HG02610 (cell line): ENCODE data around the gene TANC1.

Experiments used
- ATAC-seq: cut with Tn5 transposase; IDR thresholded peaks from one replicate; pipeline ENCODE4 v1.9.1; 2021; ENCODE audit warnings: mild to moderate bottlenecking, moderate library complexity; ENCODE audit not compliant: unreplicated experiment

Gene TANC1

DNA sequence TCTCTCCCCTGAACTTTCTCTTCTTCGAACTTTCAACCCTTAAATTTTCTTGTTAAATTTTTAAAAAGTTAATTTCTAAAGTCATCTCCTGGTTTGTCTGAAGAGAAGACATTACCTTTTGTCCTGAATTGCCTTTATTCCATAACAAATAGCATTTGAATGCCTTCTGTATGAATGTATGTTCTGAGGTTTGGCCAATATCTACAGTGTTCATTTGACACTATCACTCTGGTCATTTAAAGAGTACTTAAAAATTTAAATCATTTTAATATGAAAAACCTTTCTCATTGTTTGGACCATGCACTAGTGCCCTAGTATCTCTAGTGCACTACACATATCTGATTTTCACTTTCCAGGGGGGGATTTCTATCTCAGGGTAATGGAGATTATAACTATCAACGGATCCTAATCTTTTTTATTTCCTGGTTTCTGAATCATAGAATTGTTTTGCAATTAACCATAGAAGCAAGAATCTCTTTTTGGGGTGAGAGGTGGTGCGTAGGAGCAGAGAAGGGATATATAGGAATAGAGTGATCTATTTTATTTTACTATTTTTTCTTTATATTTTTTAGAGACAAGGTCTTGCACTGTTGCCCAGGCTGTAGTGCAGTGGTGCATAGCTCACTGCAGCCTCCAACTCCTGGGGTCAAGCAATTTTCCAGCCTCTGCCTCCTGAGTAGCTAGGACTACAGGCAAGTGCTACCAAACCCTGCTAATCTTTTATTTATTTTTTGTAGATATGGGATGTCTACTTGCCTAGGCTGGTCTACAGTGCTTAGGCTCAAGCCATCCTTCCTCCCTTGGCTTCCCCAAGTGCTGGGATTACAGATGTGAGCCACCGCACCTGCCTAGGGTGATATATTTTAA, 25.5 kb downstream of the TANC1 start:
- no peak for ATAC-seq

DNA sequence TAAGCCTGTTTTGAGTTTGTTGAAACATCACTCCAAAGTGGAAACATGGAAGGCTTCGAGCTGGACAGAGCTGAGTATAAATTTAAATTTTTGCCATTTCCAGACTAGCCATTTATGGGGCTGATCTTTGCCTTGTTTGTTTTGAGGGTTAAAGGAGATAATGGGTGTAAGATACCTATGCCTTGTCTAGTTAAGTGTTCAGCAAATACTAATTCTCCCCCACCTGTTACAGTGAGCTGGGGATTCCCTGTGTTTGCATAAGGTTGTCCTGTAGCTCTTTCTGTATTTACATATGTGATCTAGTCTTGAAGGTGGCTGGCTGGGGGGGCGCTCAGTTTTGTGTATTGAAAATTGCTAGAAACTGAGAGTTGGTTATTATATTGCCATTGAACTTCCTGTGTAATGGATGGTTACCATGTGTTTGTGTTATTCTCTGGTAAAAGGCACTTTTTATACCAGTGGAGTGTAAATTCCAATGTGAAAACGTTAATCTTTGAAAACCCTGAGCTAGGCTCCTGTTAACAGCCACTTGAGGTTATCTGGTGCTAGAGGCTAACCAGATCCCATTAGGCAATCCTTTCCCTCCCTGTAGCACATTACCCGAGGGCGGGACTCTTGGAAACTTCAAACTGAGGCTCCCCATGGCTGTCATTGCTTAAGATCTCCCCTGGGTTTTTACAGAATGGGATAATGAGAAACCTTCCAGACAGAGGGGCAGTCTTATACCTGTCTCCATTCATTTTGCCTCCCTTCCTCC, 26.7 kb downstream of the TANC1 start:
- no peak for ATAC-seq

DNA sequence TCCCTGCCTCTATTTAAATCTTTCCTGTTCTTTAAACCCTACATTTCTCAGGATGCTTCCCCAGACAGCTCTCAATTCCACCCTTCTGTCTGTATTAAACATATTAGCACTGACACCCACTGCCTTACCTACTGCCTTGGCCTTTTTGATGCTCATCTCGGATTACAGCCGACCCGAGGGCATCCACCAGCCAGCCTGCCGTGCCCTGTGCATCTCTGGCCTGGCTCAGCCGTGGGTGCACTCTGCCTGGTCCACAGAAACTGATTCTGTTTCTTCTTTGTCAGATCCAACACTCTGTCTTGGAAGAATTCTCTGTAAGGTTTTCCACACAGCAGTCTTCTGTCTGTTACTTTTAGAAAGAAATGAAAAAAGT, 27.2 kb downstream of the TANC1 start:
- ATAC-seq: no peak

DNA sequence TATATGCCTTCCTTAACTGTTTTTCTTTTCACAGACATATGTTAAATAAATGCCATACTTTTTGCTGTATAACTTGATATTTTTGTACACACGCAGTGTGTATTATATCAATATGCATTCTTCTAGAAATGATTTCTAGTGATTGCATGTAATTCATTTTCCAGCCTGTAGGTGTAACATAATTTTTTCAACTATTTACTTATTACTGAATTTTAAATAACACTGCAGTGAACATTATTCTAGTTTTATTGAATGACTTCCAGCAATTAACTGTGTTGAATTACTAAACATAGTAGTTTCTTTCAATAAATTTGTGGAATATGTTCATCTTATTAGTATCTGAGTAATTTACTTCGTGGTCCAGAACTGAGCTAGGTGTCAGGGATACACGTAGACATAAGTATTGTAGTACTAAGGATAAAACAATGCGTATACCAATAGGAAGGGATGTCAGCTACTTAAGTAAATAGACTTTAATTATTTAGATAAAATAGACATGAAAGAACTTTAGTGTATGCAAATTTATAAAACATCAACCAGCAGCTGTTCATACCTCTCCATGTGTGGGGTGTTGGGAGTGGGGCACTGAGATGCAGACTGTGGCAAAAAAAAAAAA, 28.0 kb downstream of the TANC1 start:
- ATAC-seq: no peak

DNA sequence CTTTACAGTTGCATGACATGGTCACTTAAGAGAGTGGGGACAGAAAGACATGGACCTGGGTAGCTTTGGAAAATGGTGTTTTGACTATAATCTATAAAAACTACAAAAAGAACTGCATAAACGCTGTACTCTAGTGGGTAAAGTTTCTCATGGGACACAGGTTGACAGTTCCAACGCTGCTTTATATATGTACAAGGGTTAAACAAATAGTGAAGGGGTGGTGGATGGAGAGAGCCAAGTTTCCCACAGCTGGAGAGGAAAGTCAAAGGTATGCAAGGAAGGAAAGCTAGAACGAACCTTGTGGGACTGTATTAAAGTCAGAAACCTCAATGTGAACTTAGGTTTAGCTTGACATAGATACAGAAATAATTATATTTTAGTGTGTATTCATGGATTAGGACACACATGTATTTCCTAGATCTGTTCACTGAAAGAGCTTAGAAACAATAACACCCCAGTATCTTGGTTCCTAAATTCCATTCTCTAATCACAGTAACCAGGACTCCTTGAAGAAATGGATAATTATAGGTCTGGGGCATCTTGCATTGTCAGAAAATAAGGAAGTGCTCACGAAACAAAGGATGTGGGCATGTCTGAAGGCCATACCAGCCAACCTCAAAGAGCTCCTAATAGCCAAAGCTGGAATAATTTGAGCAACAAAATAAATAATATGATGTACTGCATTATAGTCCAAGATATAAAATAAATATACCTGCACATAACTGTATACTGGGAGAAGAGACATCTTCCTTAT, 28.8 kb downstream of the TANC1 start:
- ATAC-seq: no peak

DNA sequence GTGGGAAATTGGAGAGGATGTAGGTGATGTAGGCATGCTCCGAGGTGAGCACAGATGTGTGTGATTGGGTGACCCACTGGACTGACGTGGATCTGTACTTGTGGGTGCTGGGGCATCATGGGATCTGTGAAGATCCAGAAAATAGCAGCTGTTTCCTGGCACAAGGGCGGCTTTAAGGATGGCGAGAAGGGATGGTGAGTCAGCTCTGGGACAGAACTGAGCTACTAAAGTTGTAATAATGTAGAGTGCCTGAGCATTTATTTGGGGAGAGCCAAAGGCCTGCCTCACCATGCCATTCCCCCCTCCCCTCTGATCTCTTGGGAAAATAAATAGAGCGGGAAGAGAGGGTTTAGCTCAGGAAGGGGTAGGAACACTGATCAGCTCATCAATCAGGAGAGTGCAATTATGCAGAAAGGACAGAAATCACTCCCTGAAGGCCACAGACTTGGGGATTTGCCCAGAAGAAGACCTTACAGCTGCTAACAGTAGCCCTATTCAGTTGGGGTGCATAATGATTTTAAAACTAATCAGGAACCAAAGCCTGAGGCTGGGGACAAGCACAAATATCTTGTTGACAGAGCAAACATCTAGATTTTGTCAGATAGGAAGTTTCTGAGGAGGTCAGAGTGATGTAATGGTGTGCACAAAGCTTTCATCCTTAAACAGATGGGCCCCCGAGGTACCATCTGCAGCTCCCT, 30.3 kb downstream of the TANC1 start:
- no peak for ATAC-seq

DNA sequence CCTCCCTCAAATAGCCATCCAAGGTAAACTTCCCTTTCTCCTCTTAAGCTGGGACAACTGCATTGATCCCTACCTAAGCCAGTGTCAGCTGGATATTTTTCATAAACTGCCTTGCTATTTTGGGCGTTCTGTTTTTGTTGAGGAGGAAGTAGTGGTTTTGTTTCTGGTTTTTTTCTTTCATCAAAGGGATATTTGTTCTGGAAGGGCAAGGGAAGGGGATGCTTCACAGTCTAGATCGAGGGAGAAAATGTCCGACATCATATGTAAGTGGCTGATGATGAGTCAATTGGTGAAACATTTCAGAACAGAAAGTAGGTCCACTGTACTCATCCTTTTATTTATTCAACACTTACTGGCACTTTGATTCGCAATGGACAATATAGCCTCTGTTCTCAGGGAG, 31.0 kb downstream of the TANC1 start:
- no peak for ATAC-seq

DNA sequence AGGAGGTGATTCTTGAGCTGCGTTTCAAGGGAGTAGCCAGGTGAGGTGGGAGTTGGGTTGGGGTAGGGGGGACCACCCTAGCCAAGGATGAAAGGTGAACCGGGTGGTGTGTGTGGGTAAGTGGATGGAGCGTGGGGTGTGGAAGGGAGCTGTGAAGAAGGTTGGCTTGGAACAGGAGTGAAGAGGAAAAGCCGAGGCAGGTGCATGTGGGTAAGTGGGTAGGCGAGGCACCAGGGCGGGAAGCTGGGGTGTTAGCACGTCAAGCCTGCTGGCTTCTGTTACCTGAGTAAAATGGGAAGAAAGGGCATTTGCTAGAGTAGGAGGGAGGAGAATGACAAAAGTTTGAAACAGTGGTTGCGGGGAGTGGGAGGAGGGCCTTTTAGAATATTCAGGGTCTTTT, 31.6 kb downstream of the TANC1 start:
- ATAC-seq: no peak

DNA sequence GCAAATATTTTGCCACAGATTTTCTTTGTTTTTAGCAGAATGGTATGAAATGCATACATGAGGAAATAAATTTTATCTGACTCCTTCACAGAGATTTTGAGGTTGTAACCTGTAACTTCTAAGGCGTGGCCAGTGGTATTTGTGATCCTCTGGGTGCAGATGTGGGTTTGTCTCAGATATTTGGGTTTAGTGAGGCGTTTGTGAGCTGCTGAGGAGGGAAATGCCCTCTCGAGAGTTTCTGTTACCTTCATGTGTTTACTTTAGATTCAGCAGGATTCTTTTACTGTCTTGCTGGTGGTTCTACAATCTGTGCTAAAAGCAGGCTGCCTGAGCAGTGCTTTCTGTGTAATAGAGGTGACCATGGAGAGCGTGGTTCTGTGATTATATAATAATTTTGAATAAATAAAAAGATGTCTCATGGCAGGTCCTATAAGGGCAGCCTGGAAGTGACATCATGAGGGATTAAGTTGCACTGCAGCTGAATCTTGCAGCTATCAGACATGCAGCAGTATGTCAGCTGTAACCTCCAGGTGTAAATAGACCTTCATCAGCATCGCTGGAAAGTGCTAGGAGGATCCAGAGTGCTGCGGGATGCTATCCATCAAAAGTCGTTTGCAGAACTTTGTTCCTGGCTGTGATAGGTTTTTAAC, 34.1 kb downstream of the TANC1 start:
- no peak for ATAC-seq

DNA sequence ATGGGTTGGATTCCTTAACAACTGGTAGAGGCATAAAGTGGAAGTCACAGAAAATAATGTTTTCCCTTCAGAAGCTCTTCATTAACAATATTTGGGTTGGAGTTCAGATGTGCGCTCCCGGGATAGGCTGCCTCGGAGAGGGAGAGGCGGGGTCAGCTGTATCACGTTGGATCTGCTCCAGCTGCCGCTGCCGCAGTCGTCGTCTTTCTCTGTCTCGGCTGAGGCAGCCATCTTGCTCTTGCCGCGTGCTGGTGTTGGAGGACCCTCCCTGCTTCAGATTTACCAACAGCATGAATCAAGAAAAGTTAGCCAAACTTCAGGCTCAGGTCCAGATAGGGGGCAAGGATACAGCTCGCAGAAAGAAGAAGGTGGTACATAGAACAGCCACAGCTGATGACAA, 35.1 kb downstream of the TANC1 start:
- no peak for ATAC-seq

DNA sequence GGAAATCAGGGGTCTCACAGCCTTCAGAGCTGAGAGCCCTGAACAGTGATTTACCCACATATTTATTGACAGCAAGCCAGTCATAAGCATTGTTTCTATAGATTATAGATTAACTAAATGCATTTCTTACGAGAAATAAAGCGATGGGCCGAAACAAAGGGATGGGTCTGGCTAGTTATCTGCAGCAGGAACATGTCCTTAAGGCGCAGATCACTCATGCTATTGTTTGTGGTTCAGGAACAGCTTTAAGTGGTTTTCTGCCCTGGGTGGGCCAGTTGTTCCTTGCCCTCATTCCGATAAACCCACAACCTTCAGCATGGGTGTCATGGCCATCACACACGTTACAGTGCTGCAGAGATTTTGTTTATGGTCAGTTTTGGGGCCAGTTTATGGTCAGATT, 36.4 kb downstream of the TANC1 start:
- no peak for ATAC-seq

DNA sequence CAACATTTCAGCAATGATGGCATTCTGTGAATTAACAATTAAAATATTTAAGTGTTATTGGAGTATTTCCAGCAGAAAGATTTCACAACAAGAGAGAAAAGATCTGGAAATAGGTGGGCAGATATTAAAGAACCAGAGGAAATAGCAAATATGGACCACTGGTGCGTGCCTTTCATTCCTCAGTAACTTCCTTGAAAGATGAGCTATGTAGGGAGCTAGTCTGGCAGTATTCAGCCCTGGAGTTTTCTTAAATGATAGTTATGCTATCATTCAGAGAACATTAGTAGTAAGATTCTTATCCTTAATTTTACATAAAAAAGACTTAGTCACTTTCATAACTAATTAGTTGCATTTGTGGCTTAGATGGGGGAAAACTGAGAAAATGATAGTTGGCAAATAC, 41.5 kb downstream of the TANC1 start:
- ATAC-seq: no peak

DNA sequence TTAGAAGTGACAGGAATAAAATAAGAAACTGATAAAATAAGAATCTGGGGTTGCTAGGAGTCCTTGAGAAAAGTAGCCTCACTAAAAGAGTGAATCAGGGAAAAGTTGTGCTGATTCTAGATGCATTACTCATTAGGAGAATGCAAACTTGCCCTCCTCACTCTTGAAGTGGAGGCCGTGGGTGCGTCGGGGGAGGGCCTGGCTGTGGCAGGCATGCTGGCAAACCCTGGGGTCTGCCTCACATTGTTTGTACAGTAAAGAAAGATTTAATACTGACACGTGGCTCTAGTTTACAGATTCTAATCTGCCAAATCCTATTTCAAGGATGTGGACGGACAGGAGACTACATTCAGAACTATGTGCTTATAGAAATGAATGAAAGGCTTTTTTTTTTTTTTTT, 41.9 kb downstream of the TANC1 start:
- ATAC-seq: no peak

DNA sequence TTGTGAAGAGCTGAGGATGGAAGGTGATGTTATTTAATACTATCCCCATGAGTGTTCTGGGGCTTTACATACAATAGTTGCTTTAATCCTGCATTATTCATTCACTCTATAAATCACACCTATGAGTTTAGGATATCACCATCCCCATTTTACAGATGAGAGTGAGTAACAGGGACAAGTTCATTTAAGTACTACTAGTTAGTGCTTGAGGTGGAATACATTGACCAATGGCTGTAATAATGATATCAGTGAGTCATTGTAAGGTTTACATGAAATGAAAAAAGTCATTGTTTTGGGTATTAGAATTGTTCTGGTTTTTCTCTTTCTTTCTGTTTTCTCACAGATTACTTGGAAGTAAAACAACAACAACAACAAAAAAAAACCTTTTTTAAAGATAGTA, 42.5 kb downstream of the TANC1 start:
- no peak for ATAC-seq

DNA sequence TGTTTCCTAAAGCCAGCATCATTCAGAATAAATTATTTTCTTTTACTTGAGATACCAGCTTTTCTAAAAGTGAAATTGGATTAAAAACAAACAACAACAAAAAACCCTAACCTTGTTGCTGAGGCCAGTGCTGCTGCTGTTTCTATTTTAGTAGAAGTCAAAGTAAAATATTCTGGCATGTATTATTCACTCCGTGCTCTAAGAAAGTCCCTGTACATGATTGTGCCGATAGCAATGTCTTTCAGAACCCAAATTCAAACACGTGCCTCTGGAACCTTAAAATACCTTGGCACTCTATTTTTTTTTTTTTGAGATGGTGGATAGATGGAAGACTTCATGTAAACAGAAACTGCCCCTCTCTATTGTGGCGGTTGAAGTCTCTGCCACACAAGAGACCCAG, 43.7 kb downstream of the TANC1 start:
- ATAC-seq: no peak

DNA sequence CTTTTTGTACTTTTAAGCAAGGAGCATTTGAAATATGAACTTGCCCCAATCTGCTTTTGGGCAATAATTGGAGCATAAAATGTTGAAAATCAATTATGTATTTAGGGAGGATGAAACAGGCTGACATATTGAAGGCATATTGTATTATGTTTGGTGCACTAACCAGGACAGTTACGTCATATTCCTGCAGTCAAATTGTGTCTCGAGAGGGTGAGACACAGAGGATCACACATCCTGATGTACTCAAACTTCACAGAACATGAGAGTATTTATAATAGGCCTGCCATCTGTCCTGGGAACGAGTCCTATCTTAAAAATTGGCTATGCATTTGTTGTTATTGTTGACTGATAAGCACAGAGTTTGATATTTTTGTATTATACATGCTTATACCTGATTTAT, 44.7 kb downstream of the TANC1 start:
- ATAC-seq: no peak

DNA sequence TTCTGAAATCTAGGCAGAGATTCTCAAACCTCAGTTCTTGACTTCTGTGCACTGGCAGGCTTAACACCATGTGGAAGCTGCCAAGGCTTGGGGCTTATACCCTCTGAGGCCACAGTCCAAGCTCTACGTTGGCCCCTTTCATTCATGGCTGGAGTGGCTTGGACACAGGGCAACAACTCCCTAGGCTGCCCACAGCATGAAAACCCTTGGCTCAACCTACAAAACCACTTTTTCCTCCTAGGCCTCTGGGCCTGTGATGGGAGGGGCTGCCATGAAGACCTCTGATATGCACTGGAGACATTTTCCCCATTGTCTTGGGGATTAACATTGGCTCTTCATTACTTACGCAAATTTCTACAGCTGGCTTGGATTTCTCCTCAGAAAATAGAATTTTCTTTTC, 46.7 kb downstream of the TANC1 start:
- no peak for ATAC-seq

DNA sequence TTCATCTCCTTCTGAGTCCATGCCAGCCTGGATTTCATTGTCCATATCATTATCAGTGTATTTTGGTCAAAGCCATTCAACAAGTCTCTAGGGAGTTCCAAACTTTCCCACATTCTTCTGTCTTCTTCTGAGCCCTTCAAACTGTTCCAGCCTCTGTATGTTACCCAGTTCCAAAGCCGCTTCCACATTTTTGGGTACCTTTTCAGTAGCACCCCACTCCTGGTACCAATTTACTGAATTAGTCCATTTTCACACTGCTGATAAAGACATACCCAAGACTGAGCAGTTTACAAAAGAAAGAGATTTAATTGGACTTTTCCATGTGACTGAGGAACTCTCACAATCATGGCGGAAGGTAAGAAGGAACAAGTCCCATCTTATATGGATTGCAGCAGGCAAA, 47.4 kb downstream of the TANC1 start:
- ATAC-seq: no peak

DNA sequence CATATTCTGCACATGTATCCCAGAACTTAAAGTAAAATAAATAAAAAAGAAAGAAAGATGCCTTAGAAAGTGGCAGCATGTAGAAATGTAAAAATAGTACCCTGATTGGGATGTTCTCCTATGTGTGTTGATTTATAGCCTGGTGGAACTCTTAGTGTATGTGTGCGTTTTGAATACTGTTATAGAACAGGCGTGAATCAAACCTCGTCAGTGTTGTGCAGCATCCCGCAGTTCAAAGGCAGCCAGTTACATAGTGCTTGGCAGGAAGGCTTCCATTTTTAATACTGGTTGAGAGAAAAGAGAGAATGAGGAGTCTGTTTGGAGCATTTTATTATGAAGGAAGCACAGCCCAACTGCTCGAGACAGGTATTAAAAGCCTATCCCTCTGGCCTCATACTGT, 49.4 kb downstream of the TANC1 start:
- ATAC-seq: no peak

DNA sequence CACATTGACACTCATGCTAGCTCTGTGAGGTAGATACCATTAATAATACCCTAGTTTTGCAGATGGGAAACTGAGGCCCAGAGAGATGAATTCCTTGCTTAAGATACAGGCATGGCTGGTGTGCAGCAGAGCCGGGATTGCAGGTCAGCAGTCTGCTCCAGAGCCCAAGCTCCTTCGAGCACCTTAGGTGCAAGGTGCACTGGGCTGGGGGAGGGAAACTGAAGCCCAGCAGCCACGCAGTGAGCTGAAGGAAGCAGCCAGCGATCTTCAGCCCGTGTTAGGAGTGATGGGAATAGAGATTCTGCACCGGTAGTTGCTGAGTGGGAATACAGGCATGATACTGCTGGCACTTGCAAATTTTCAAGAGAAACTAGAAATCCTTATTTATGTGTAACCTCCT, 50.6 kb downstream of the TANC1 start:
- ATAC-seq: no peak
